ENCODE data around the gene BRCA1.
A peak's percentile ranks its signal among the peaks of the same experiment; 100 is the strongest.
"Not testable (repeated sequence)": the region's sequence is repeated elsewhere in the genome, so short reads cannot be mapped to it uniquely, and the experiment has no call there.

Gene BRCA1

GRCh38 chr17:43125133-43125966, at the start of gene BRCA1:
TSS of gene BRCA1 (minus strand) at chr17:43125364. CDS start at chr17:43124096, 1,268 bp downstream.
- Histone ChIP-seq H3K27me3 (ENCODE audit: control insufficient read depth, insufficient read depth, low read length) (no peaks in the 10 kb centered on the region), H3K9me3 (ENCODE audit: control insufficient read depth, insufficient read depth, low read length) (no peaks in the 10 kb centered on the region), H3K4me1 (ENCODE audit: control insufficient read depth, insufficient read depth, low read length) (no peaks in the 10 kb centered on the region), H3K36me3 (ENCODE audit: control insufficient read depth, insufficient read depth, low read length) (no peaks in the 10 kb centered on the region), H3K4me3 (ENCODE audit: low read length) (peak within 1 kb of the TSS; percentile 87; the same call in 1 of the 2 replicates), H3K27ac (ENCODE audit: low read length) (no peak within 1 kb of the TSS)
- WGBS (ENCODE audit: insufficient coverage, insufficient read length) = no CpG with 5 or more reads among the region's 38 CpGs
- DNase-seq (ENCODE audit: low read depth, low spot score) = peak; percentile 97

- no peaks in the 10 kb centered on the region for H3K4me1 ChIP-seq (ENCODE audit: control insufficient read depth, insufficient read depth, low read length)
- H3K36me3 ChIP-seq (ENCODE audit: control insufficient read depth, insufficient read depth, low read length) = no peaks in the 10 kb centered on the region; the same call in 1 of the 2 replicates
- H3K27me3 ChIP-seq (ENCODE audit: control insufficient read depth, insufficient read depth, low read length) = no peaks in the 10 kb centered on the region
- H3K9me3 ChIP-seq (ENCODE audit: control insufficient read depth, insufficient read depth, low read length) = no peaks in the 10 kb centered on the region
- H3K27ac ChIP-seq (ENCODE audit: low read length) = no peak overlapping the region
- H3K4me3 ChIP-seq (ENCODE audit: low read length) = peak overlapping the region; percentile 96; the same call in 1 of the 2 replicates
- DNase-seq (ENCODE audit: low read depth, low spot score) = no peak
- WGBS (ENCODE audit: insufficient coverage, insufficient read length) = no CpG with 5 or more reads among the region's 12 CpGs
Observed at GRCh38 chr17:43171586-43172487, 46.7 kb upstream of the BRCA1 start.

GRCh38 chr17:43170766-43171585, 45.8 kb upstream of the BRCA1 start, which contains the start of gene NBR1:
TSS of gene NBR1 (plus strand) at chr17:43171214. CDS start at chr17:43175800, 4,586 bp downstream.
- Histone ChIP-seq H3K36me3 (ENCODE audit: control insufficient read depth, insufficient read depth, low read length) (no peaks in the 10 kb centered on the region; the same call in 1 of the 2 replicates), H3K4me1 (ENCODE audit: control insufficient read depth, insufficient read depth, low read length) (no peaks in the 10 kb centered on the region), H3K4me3 (ENCODE audit: low read length) (peak within 1 kb of the TSS; percentile 96), H3K27ac (ENCODE audit: low read length) (no peak within 1 kb of the TSS), H3K27me3 (ENCODE audit: control insufficient read depth, insufficient read depth, low read length) (no peaks in the 10 kb centered on the region), H3K9me3 (ENCODE audit: control insufficient read depth, insufficient read depth, low read length) (no peaks in the 10 kb centered on the region)
- DNase-seq (ENCODE audit: low read depth, low spot score) = peak; percentile 92
- no CpG with 5 or more reads among the region's 41 CpGs for WGBS (ENCODE audit: insufficient coverage, insufficient read length)

- WGBS (ENCODE audit: insufficient coverage, insufficient read length) = no CpG with 5 or more reads among the region's 27 CpGs
- peak; percentile 82 for DNase-seq (ENCODE audit: low read depth, low spot score)
- no peaks in the 10 kb centered on the region for H3K9me3 ChIP-seq (ENCODE audit: control insufficient read depth, insufficient read depth, low read length)
- no peaks in the 10 kb centered on the region for H3K36me3 ChIP-seq (ENCODE audit: control insufficient read depth, insufficient read depth, low read length)
- H3K27ac ChIP-seq (ENCODE audit: low read length) = no peak overlapping the region
- peak overlapping the region; percentile 96 for H3K4me3 ChIP-seq (ENCODE audit: low read length)
- H3K27me3 ChIP-seq (ENCODE audit: control insufficient read depth, insufficient read depth, low read length) = no peaks in the 10 kb centered on the region
- H3K4me1 ChIP-seq (ENCODE audit: control insufficient read depth, insufficient read depth, low read length) = no peaks in the 10 kb centered on the region
Observed at GRCh38 chr17:43170140-43170765, 45.1 kb upstream of the BRCA1 start.

- peak overlapping the region; percentile 96 for H3K4me3 ChIP-seq (ENCODE audit: low read length)
- no CpG with 5 or more reads among the region's 29 CpGs for WGBS (ENCODE audit: insufficient coverage, insufficient read length)
- H3K27me3 ChIP-seq (ENCODE audit: control insufficient read depth, insufficient read depth, low read length) = no peaks in the 10 kb centered on the region
- no peak overlapping the region for H3K27ac ChIP-seq (ENCODE audit: low read length)
- H3K9me3 ChIP-seq (ENCODE audit: control insufficient read depth, insufficient read depth, low read length) = no peaks in the 10 kb centered on the region
- no peaks in the 10 kb centered on the region for H3K4me1 ChIP-seq (ENCODE audit: control insufficient read depth, insufficient read depth, low read length)
- no peak for DNase-seq (ENCODE audit: low read depth, low spot score)
- H3K36me3 ChIP-seq (ENCODE audit: control insufficient read depth, insufficient read depth, low read length) = no peaks in the 10 kb centered on the region
Observed at GRCh38 chr17:43169561-43170139, 44.5 kb upstream of the BRCA1 start.

- not testable (repeated sequence) for H3K9me3 ChIP-seq (ENCODE audit: control insufficient read depth, insufficient read depth, low read length); H3K4me3 ChIP-seq (ENCODE audit: low read length); H3K36me3 ChIP-seq (ENCODE audit: control insufficient read depth, insufficient read depth, low read length); DNase-seq (ENCODE audit: low read depth, low spot score); H3K27ac ChIP-seq (ENCODE audit: low read length); H3K27me3 ChIP-seq (ENCODE audit: control insufficient read depth, insufficient read depth, low read length); H3K4me1 ChIP-seq (ENCODE audit: control insufficient read depth, insufficient read depth, low read length)
Observed at GRCh38 chr17:43165971-43166370, 40.8 kb upstream of the BRCA1 start.

GRCh38 chr17:43159957-43160356, 34.8 kb upstream of the BRCA1 start:
- no CpG with 5 or more reads among the region's 8 CpGs for WGBS (ENCODE audit: insufficient coverage, insufficient read length)
- H3K27ac ChIP-seq (ENCODE audit: low read length); H3K4me1 ChIP-seq (ENCODE audit: control insufficient read depth, insufficient read depth, low read length); H3K9me3 ChIP-seq (ENCODE audit: control insufficient read depth, insufficient read depth, low read length); H3K36me3 ChIP-seq (ENCODE audit: control insufficient read depth, insufficient read depth, low read length); DNase-seq (ENCODE audit: low read depth, low spot score); H3K4me3 ChIP-seq (ENCODE audit: low read length); H3K27me3 ChIP-seq (ENCODE audit: control insufficient read depth, insufficient read depth, low read length): not testable (repeated sequence)

GRCh38 chr17:43159232-43159631, 34.1 kb upstream of the BRCA1 start:
- no CpG with 5 or more reads among the region's 25 CpGs for WGBS (ENCODE audit: insufficient coverage, insufficient read length)
- not testable (repeated sequence) for H3K36me3 ChIP-seq (ENCODE audit: control insufficient read depth, insufficient read depth, low read length); DNase-seq (ENCODE audit: low read depth, low spot score); H3K9me3 ChIP-seq (ENCODE audit: control insufficient read depth, insufficient read depth, low read length); H3K27ac ChIP-seq (ENCODE audit: low read length); H3K27me3 ChIP-seq (ENCODE audit: control insufficient read depth, insufficient read depth, low read length); H3K4me1 ChIP-seq (ENCODE audit: control insufficient read depth, insufficient read depth, low read length); H3K4me3 ChIP-seq (ENCODE audit: low read length)

- Histone ChIP-seq H3K27me3 (ENCODE audit: control insufficient read depth, insufficient read depth, low read length) (no peaks in the 10 kb centered on the region), H3K4me1 (ENCODE audit: control insufficient read depth, insufficient read depth, low read length) (no peaks in the 10 kb centered on the region; the same call in 1 of the 2 replicates), H3K27ac (ENCODE audit: low read length) (no peak overlapping the region), H3K36me3 (ENCODE audit: control insufficient read depth, insufficient read depth, low read length) (no peaks in the 10 kb centered on the region), H3K9me3 (ENCODE audit: control insufficient read depth, insufficient read depth, low read length) (no peaks in the 10 kb centered on the region), H3K4me3 (ENCODE audit: low read length) (no peak overlapping the region)
- no CpG with 5 or more reads among the region's 3 CpGs for WGBS (ENCODE audit: insufficient coverage, insufficient read length)
- DNase-seq (ENCODE audit: low read depth, low spot score) = no peak
Observed at GRCh38 chr17:43155666-43156065, 30.5 kb upstream of the BRCA1 start.
